Ovary (tissue), 9 donors: ENCODE results near the gene TSPAN5. TPM values are rescaled to one million over a fixed set of nuclear protein-coding genes. Genes with fewer than 3 reads are reported as not detected.
A peak's percentile ranks its signal among the peaks of the same experiment; 100 is the strongest.

Experiments used
- DNase-seq, 5 donors: peaks; one replicate each; pipeline ENCODE4 v3.0.0-alpha.2; 2019 to 2020
- H3K27ac ChIP-seq, 2 donors: fragments of 200-600 bp; one replicate each; pipeline versions ENCODE4 v1.5.1 to v1.8.0; 2019 to 2022
- H3K27me3 ChIP-seq: fragments of 200-600 bp; one replicate; pipeline ENCODE4 v1.8.0; 2022
- H3K36me3 ChIP-seq: fragments of 200-600 bp; sonication (generic); one replicate; pipeline ENCODE4 v1.5.1; 2019
- H3K4me1 ChIP-seq: one replicate; pipeline ENCODE4 v1.8.1; 2013; ENCODE audit warnings: mild to moderate bottlenecking, moderate library complexity; ENCODE audit not compliant: insufficient read depth
- H3K4me3 ChIP-seq: fragments of 200-600 bp; sonication (generic); one replicate; pipeline ENCODE4 v1.5.1; 2017
- H3K9me3 ChIP-seq, 2 donors: fragments of 200-600 bp in 1 of 2; sonication (generic) in 1 of 2; one replicate each; pipeline versions ENCODE4 v1.5.1 to v1.8.1; 2013 to 2019; ENCODE audit warnings: mild to moderate bottlenecking in 1 of 2, moderate library complexity in 1 of 2
- CTCF ChIP-seq, 3 donors: fragments of 450-650 bp in 2 of 3; fragments of 200-600 bp in 1 of 3; IDR thresholded peaks; one replicate each; pipeline versions ENCODE4 v1.5.1 to v1.8.0; 2016 to 2022; ENCODE audit warnings: antibody characterized with exemption in 3 of 3, mild to moderate bottlenecking in 1 of 3
- EP300 ChIP-seq: sonication (generic); formaldehyde crosslinking; IDR thresholded peaks from one replicate; pipeline ENCODE4 v1.6.1; 2017; ENCODE audit warnings: antibody characterized with exemption
- POLR2A ChIP-seq: fragments of 450-650 bp; IDR thresholded peaks from one replicate; pipeline ENCODE4 v1.6.1; 2017; ENCODE audit warnings: antibody characterized with exemption, mild to moderate bottlenecking, moderate library complexity
- WGBS, 3 donors: extraction: QIAGEN DNeasy Blood & Tissue Kit in 1 of 3; methylation state at CpG; one replicate each; pipeline versions ENCODE4 v1.1.5 to v1.1.7; 2013 to 2017; 5-methylcytosine and 5-hydroxymethylcytosine counted together
- intact Hi-C, 4 donors: fragments of 100-400 bp; cut with DNase I; formaldehyde crosslinking; loops; one replicate each; pipeline versions ENCODE4 v1.11.0 to v1.15.1; 2022 to 2023
- polyA plus RNA-seq, 2 donors: library from polyadenylated mRNA; stranded (reverse); fragments of 200-250 nt in 1 of 2; fragments of 350-450 nt in 1 of 2; fragmentation: Illumina TruSeq in 1 of 2; extraction: RNeasy Lipid Tissue Mini Kit (QIAGEN cat#74804) in 1 of 2; gene quantifications; one replicate each; pipeline ENCODE4 v1.2.3, GENCODE V29; 2013 to 2014
- total RNA-seq, 7 donors: library from RNA; depleted of rRNA in 2 of 7; stranded (reverse); fragments of >200 nt in 2 of 7; fragmentation: NEBNext Ultra II Directional in 3 of 7; extraction: Animal tissue kit (Norgen Biotek cat#: 25700) in 3 of 7; gene quantifications; one replicate each; pipeline versions ENCODE4 v1.1.0 to v1.2.4, GENCODE V29; 2016 to 2023
- donor health status: DM: no; HTN: no; CAD: no; lungs with moderate emphysema.
- donor health status: DM: no; HTN: no; CAD: no.
- donor health status: Bipolar disorder and iron deficiency.
- donor health status: DM: yes; HTN: yes; CAD: no.
- donor health status: DM: no; HTN: no; CAD: no.
- donor health status: DM: yes; HTN: yes; CAD: no.

The TSPAN5 gene
- total and polyA plus RNA-seq, 9 donors: 34.0 to 69.5 (median 48.2) TPM

DNA sequence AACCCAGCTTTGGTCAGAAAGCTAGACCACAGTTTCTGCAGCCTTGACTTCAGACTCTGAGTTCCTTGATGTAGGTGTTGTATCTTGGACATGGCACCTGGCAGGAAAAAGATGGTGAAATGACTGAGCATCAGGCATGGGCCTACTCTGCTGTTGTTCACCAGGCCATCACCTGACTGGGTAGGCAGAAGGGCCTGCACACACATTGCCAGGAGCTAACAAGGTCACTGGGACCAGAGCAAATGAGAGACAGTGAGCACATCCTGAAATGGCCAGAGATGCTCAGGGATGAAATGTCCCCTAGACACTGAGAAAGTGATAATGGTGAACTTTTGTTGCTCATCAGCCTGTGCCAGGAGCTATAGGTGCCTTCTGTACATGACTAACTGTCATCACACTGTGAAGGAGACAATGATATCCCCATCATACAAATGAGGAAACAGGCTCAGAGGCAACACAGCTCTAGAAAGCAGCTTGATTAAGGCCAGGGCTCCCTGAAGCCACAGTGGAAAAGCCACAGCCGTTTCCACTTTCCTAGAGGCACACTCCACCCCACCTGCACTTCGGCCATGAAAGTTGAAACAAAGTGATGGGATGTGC is 128.3 kb downstream of the TSPAN5 start:
- WGBS, 3 donors: 67 to 73% (median 67%) methylated on average over 2 of the region's 2 CpGs
- DNase-seq: no peak
- intact Hi-C loops: no loop called here
- H3K27ac ChIP-seq: peak overlapping the region in 1 of 2 donors; percentile 9
- H3K27me3 ChIP-seq: no peaks in the 10 kb centered on the region
- H3K4me1 ChIP-seq: peaks cover 11% of the 10 kb centered on the region
- no peaks in the 10 kb centered on the region for H3K9me3 ChIP-seq
- H3K4me3 ChIP-seq: no peak overlapping the region
- TF ChIP-seq POLR2A (no peak), EP300 (no peak), CTCF (IDR thresholded peaks at IDR 0.05) (no peak)
- H3K36me3 ChIP-seq: no peaks in the 10 kb centered on the region

DNA sequence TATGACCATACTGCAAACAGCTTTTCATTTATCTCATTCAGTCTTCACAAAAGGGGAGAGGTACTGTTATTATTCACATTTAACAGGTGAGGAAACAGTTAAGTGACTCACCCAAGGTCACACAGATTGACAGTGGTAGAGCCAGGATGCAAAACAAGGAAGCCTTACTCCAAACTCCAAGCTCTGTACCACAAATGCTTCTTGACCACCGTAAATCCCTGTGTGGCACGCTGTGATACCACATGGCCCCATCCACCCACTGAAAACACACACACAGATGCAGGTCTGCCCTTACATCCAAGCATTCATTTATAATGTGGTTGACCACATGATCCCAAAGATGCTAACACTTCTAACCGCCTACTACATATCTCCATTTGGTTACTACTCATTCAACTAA is 129.5 kb downstream of the TSPAN5 start:
- intact Hi-C loops: no loop called here
- H3K4me1 ChIP-seq: peaks cover 14% of the 10 kb centered on the region
- H3K27me3 ChIP-seq: no peaks in the 10 kb centered on the region
- H3K9me3 ChIP-seq: no peaks in the 10 kb centered on the region
- WGBS, 3 donors: 45 to 74% (median 72%) methylated on average over 3 of the region's 3 CpGs
- no peak for DNase-seq
- no peak for TF ChIP-seq CTCF (IDR thresholded peaks at IDR 0.05)
- no peak for TF ChIP-seq POLR2A
- no peak for TF ChIP-seq EP300
- H3K36me3 ChIP-seq: no peaks in the 10 kb centered on the region
- no peak overlapping the region for H3K4me3 ChIP-seq
- H3K27ac ChIP-seq: no peak overlapping the region

- Histone ChIP-seq H3K9me3 (no peaks in the 10 kb centered on the region), H3K36me3 (no peaks in the 10 kb centered on the region), H3K4me3 (no peak overlapping the region), H3K4me1 (peaks cover 19% of the 10 kb centered on the region), H3K27ac (peak overlapping the region in 1 of 2 donors; percentile 80), H3K27me3 (no peaks in the 10 kb centered on the region)
- intact Hi-C loops: no loop called here
- 14 to 33% (median 16%) methylated on average over 9 of the region's 9 CpGs for WGBS, 3 donors
- no peak for TF ChIP-seq POLR2A
- no peak for TF ChIP-seq EP300
- no peak for TF ChIP-seq CTCF (IDR thresholded peaks at IDR 0.05)
- DNase-seq: no peak
These were observed 130.7 kb downstream of the TSPAN5 start for GRCh38 chr4:98527534-98528269.

- intact Hi-C loops: no loop called here
- peaks cover 25% of the 10 kb centered on the region for H3K4me1 ChIP-seq
- TF ChIP-seq EP300 (no peak), CTCF (IDR thresholded peaks at IDR 0.05) (no peak), POLR2A (no peak)
- no peak overlapping the region for H3K4me3 ChIP-seq
- WGBS, 3 donors: 42 to 56% (median 52%) methylated on average over 4 of the region's 4 CpGs
- no peak for DNase-seq
- peak overlapping the region in 1 of 2 donors; percentile 80 for H3K27ac ChIP-seq
- no peaks in the 10 kb centered on the region for H3K27me3 ChIP-seq
- H3K36me3 ChIP-seq: no peaks in the 10 kb centered on the region
- no peaks in the 10 kb centered on the region for H3K9me3 ChIP-seq
These were observed 134.2 kb downstream of the TSPAN5 start for GRCh38 chr4:98524230-98524629.
